HG03571 (cell line): ENCODE data around the gene LITAFD.

Experiments used
- ATAC-seq: cut with Tn5 transposase; IDR thresholded peaks from one replicate; pipeline ENCODE4 v1.9.1; 2021; ENCODE audit not compliant: unreplicated experiment

LITAFD gene

GRCh38 chr16:8919089-8919933, 37.2 kb downstream of the LITAFD start:
- no peak for ATAC-seq

GRCh38 chr16:8919934-8920462, 37.8 kb downstream of the LITAFD start:
- ATAC-seq: no peak

- ATAC-seq: no peak
Measured at GRCh38 chr16:8920645-8921346, 38.6 kb downstream of the LITAFD start.

DNA sequence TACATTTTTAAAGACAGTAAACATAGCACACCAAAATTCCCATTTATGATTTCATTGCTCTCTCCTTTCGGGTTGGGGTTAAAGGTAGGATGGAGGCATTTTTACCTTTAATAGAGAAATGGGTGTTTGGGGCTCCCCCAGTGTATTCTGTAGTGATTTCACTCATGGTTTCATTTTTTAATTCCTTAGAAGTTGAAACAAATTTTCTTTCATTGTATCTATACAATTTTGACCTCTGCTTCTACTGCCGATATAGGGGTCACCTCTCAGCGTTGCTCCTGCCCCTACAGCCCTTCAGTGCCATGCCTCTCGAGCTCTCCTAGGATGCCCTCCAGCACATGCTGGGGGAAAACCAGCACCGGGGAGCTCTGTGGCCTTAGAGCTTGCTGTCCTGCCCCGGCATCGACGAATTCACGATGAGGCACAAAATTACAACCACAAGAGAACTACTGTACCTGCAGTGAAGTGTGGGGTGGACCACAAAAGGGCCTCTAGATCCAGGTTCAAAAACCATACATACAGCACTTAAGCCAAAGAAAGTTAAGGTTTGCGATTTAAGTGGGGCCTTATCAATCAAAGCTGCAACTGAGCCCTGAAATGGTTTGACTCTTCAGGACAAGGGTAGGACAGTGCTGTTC, 39.3 kb downstream of the LITAFD start:
- no peak for ATAC-seq

- no peak for ATAC-seq
Measured at GRCh38 chr16:8923199-8923598, 41.0 kb downstream of the LITAFD start.

DNA sequence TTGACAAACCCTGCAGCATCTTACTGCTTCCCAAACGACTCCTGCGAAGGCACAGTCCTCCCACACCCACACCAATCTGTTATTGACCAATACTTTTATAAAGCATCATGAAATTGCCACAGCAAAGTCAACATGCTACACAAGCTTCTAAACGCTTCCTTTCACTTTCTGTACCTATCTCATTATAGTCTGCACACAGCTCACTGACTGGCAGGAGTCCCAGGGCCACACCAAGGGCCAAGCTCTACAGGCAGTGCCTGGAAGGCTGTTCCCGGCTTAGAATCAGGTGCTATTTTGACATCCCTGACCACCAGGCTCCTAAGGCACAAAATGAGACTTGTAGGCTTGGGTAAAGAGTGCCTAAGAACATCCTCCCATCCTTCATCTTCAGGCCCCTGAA, 42.1 kb downstream of the LITAFD start:
- no peak for ATAC-seq

DNA sequence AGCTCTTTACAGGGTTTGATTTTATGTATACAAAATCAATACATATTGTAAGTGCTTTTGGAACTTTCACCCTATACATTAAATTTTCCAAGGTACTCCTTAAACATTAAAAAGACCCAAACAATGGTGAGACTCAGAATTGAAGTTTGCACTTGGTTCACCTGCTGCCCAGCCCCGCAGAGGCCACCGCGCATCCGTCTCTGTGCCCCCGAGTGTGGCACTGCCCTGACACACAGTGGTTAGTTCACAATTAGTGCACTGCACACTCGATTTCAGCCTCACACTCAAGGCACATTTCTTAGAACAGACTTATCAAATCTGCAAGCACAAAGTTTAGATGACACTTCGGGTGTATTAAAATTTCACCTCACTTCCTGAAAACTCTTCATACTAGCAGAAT, 43.3 kb downstream of the LITAFD start:
- no peak for ATAC-seq

DNA sequence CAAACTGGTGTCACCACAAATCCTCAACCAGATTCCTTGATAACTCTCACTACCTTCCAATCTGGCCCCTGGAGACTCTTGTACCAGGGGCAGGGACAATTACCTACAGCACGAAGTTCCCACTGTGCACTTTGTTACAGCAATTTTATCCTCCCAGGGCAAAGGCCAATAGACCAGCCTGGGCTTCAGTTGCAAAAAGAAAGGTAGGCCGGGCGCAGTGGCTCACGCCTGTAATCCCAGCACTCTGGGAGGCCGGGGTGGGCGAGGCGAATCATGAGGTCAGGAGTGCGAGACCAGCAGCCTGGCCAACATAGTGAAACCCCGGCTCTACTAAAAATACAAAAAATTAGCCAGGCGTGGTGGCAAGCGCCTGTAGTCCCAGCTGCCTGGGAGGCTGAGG, 44.7 kb downstream of the LITAFD start:
- no peak for ATAC-seq

DNA sequence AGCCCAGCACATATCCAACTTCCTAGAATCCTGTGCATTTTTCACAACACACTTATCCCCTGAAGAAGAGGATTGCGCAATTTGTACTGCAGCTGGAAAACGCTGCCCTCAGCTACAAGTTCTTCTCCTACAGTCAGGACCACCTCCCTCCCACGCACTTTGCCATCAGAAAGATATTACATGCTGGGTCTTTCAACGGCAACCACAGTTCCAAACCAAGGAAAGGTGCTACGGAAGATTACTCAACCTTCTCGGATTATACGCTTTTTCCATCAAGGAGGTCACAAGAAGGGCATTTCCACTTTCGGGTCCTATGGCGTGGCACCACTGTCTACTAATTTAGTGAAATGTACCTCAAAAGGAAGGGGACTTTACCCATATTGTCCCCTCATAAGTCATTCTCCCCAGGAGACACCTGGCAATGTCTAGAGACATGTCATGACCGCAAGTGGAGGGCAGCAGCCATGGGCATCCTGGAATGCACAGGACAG, 46.4 kb downstream of the LITAFD start:
- no peak for ATAC-seq

DNA sequence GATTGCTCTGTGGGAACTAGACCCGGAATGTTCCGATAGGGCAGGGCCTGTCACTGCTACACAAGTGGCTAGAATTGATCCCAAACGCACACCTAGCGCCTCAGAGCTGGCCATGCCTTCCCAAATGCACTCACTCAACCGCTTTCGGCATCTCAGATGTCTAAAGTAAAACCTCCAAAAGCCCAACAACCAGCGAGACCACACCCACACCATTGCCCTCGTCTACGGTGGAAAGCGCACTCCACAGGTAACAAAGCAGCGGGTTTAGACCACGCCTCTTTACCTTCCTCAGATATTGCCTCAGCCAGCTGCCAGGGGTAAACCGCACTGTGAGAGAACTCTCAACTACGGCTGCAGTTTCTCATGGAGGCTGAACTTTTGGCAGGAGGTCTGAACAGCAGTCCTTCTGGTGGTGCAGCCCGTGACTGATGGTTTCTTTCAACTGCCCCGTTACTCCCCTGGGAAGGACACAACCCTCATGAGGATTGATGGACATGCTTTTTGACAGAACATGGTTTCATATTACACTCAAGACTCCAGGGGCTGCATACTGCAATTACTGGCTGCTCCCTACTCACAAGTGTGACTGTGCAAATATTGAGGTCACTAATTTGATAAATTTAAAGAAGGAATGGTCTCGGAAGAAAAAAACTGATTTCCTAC, 47.1 kb downstream of the LITAFD start:
- ATAC-seq: no peak

DNA sequence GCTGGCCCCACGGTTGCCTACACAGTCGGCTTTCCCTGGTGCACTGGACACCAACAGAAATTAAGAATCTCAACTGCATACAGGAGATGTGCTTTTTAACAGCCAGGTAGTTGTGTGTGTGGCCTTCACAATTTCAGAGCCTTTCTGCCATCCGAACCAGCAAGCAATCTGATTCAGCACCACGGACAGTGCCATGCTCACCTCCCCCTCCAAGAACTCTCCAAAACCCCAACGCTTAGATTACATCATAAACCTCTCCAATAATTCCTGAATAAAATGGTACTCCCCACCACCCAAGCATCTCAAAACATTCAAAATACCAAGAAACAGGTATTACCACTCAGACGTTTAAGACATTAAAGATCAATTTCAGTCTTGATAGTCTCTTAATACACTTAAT, 49.7 kb downstream of the LITAFD start:
- no peak for ATAC-seq

GRCh38 chr16:8934601-8935000, 52.5 kb downstream of the LITAFD start:
- no peak for ATAC-seq
